ENCODE data around the gene ZNF865. TPM values are rescaled to one million over a fixed set of nuclear protein-coding genes. Genes with fewer than 3 reads are reported as not detected.
"Not testable (repeated sequence)": the region's sequence is repeated elsewhere in the genome, so short reads cannot be mapped to it uniquely, and the experiment has no call there.

ZNF865 gene
- total RNA-seq, 2 experiments from 2014 or later, result 10.8 to 11.2 TPM

DNA sequence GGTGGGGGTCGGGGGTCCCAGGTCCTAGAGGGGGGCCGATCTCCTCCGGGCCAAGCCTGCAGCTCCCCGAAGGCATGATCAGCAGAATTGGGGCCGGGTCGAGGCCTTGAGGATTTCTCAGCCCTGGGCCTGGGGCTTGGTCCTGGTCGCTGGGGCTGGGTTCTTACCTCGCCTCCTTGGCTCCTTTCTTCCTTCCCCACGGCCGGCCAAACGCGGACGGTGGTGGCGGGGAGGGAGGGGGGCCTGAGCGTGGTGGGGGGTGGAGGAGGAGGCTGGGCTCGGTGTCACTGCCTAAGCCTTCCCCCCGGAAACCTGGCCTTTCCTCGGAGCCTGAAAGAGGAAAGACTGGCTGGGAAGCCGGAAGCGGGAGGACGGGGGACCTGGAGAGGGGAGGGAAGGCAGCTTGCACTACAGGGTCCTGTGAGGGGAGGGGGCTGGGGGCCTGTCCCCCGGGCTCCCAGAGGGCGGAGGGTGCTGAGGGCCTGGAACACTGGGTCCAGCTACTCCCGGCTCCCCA lies 24.8 kb upstream of the ZNF865 start, which contains the start of gene ZNF579:
Gene ZNF579, minus strand, starts transcription at position 221 of the 517 bp plus-strand sequence. CDS start 1,209 bp downstream, outside the sequence.
- H3K9me3 Mint-ChIP-seq, result peaks cover 2% of the 10 kb centered on the region
- peak within 1 kb of the TSS; percentile 76 for H3K4me3 Mint-ChIP-seq
- intact Hi-C loops (cut with micrococcal nuclease), result loop anchor here (1.0 to 2.0 kb wide), 2 partner anchors 18 to 63 kb away; partner anchors contain the start of gene FIZ1
- H3K27ac Mint-ChIP-seq, result peak within 1 kb of the TSS; percentile 72
- DNase-seq, result peak; percentile 89
- no peaks in the 10 kb centered on the region for H3K27me3 Mint-ChIP-seq (ENCODE audit: low read depth)
- H3K4me1 Mint-ChIP-seq (ENCODE audit: low read depth), result peaks cover 27% of the 10 kb centered on the region
- peaks cover 18% of the 10 kb centered on the region for H3K36me3 Mint-ChIP-seq (ENCODE audit: low read depth)
- CTCF ChIA-PET, result interaction anchor here (1.8 to 2.7 kb wide), 2 partner anchors 25 to 77 kb away, joined by 7 to 12 read pairs; partner anchors contain the start of gene ZNF865

DNA sequence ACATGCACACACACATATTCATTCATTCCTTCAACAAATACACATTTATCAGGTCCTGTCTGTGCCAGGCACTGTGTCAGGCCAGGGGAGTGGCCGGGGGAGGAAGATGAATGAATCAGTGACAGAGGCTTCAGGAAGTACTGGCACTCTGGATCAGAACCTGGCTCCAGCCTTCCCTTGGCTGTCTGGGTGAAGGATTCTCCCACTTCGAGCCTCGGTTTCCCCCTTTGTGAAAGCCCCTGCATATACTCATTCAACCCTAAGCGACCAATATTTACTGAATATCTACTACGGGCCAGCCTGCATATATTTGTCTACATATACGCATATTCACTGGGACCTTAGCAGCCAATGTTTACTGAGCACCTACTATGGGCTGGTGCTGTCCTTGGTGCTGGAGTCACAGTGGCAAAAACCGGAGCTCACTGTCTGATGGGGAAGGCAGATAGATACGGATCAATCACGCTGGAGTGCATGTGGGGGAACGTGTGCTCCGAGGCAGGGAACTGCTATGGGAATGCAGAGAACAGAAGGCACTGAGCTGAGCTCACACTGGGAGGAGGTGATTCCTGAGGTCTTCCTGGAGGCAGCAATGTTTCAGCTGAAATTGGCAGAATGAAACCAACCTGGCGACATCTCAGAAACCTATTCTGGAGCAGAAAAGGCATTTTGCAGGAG lies 24.2 kb upstream of the ZNF865 start:
- intact Hi-C loops (cut with micrococcal nuclease), result loop anchor here (2.0 kb wide), 1 partner anchor 18 kb away; the partner anchor contains the start of gene FIZ1
- H3K27ac Mint-ChIP-seq, result peak overlapping the region; percentile 72
- peaks cover 18% of the 10 kb centered on the region for H3K36me3 Mint-ChIP-seq (ENCODE audit: low read depth)
- CTCF ChIA-PET, result interaction anchor here (0.6 to 2.7 kb wide), 4 partner anchors 25 to 906 kb away, joined by 4 to 12 read pairs (median 6); partner anchors contain the start of gene ZNF865
- peaks cover 31% of the 10 kb centered on the region for H3K4me1 Mint-ChIP-seq (ENCODE audit: low read depth)
- no peaks in the 10 kb centered on the region for H3K27me3 Mint-ChIP-seq (ENCODE audit: low read depth)
- H3K9me3 Mint-ChIP-seq, result peaks cover 2% of the 10 kb centered on the region
- peak overlapping the region; percentile 76 for H3K4me3 Mint-ChIP-seq
- DNase-seq, result peak; percentile 48

DNA sequence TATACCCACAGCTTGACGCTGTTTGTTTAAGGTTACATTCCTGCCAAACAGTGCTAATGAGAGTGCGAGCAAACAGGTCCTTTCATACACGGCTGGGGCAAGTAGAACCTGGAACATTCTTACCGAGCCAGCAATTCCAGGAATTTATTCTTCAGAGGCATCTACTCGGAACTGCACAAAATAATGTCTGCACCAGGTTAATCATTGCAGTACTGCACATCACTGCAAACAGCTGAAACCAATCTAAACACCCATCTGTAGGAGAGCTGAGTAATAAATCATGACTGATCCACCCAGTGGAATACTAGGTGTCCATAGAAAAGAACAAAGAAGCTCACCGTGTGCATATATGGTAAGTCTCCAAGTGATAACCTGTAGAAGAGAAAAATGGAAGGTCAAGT lies 23.6 kb upstream of the ZNF865 start:
- H3K4me1 Mint-ChIP-seq (ENCODE audit: low read depth), result peaks cover 37% of the 10 kb centered on the region
- intact Hi-C loops (cut with micrococcal nuclease), result loop anchor here (2.0 kb wide), 1 partner anchor 17 kb away; the partner anchor contains the start of gene FIZ1

DNA sequence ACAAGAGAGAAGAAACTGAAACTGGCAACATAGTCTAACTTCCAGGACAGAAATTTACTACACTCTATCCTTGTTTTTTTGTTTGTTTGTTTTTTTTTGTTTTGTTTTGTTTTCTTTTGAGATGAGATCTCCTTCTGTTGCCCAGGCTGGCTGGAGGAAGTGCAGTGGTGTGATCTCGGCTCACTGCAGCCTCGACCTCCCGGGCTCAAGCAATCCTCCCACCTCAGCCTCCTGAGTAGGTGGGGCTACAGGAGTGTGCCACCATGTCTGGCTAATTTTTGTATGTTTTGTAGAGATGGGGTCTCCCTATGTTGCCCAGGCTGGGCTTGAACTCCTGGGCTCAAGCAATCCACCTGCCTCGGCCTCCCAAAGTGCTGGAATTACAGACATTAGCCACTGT lies 23.2 kb upstream of the ZNF865 start:
- H3K4me3 Mint-ChIP-seq; H3K27ac Mint-ChIP-seq; H3K27me3 Mint-ChIP-seq (ENCODE audit: low read depth); DNase-seq; H3K9me3 Mint-ChIP-seq; intact Hi-C loops (cut with micrococcal nuclease): not testable (repeated sequence)
- CTCF ChIA-PET, result interaction anchor here (1.8 to 2.7 kb wide), 2 partner anchors 24 to 78 kb away, joined by 7 to 12 read pairs; partner anchors contain the start of gene ZNF865
- Mint-ChIP-seq H3K36me3 (ENCODE audit: low read depth) (peaks cover 10% of the 10 kb centered on the region), H3K4me1 (ENCODE audit: low read depth) (peaks cover 40% of the 10 kb centered on the region)

More for the DNA sequence above, 23.6 kb upstream of the ZNF865 start:
- no peaks in the 10 kb centered on the region for H3K27me3 Mint-ChIP-seq (ENCODE audit: low read depth)
- H3K36me3 Mint-ChIP-seq (ENCODE audit: low read depth), result peaks cover 15% of the 10 kb centered on the region
- no peak for DNase-seq
- no peak overlapping the region for H3K27ac Mint-ChIP-seq
- peak overlapping the region; percentile 3 for H3K4me3 Mint-ChIP-seq
- CTCF ChIA-PET, result interaction anchor here (0.6 to 2.7 kb wide), 4 partner anchors 24 to 906 kb away, joined by 4 to 12 read pairs (median 6); partner anchors contain the start of gene ZNF865
- H3K9me3 Mint-ChIP-seq, result peaks cover under 1% of the 10 kb centered on the region

DNA sequence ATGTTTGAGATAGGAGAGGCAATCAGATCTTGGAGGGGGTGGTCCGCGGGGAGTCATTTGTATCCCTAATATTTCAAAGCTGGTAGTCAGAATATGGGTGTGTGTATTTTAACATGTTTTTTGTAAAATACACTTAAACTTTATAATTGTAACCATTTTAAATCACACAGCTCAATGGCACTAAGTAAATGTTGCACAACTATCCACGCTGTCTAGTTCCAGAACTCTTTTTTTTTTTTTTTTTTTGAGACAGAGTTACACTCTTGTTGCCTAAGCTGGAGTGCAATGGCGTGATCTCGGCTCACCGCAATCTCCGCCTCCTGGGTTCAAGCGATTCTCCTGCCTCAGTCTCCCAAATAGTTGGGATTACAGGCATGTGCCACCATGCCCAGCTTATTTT lies 21.6 kb upstream of the ZNF865 start:
- intact Hi-C loops (cut with micrococcal nuclease); H3K4me3 Mint-ChIP-seq; DNase-seq; H3K27ac Mint-ChIP-seq; H3K9me3 Mint-ChIP-seq; H3K36me3 Mint-ChIP-seq (ENCODE audit: low read depth); H3K27me3 Mint-ChIP-seq (ENCODE audit: low read depth): not testable (repeated sequence)
- CTCF ChIA-PET, result interaction anchor here (1.1 to 1.4 kb wide), 3 partner anchors 20 to 49 kb away, joined by 3 to 4 read pairs (median 4); no protein-coding TSS in a partner anchor
- peaks cover 43% of the 10 kb centered on the region for H3K4me1 Mint-ChIP-seq (ENCODE audit: low read depth)

DNA sequence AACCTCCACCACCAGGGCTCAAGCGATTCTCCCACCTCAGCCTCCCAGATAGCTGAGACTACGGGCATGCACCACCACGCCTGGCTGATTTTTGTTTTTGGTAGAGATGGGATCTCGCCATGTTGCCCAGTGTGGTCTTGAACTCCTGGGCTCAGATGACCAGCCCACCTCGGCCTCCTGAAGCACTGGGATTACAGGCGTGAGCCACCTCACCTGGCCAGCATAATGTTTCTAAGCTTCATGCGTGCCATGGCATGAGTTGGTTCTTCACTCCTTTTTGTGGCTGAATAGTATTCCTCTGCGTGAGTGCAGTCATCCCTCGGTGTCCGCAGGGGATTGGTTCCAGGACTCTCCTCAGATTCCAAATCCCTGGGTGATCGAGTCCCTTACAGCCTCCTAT lies 20.6 kb upstream of the ZNF865 start:
- intact Hi-C loops (cut with micrococcal nuclease), result no loop called here
- H3K27me3 Mint-ChIP-seq (ENCODE audit: low read depth), result no peaks in the 10 kb centered on the region

DNA sequence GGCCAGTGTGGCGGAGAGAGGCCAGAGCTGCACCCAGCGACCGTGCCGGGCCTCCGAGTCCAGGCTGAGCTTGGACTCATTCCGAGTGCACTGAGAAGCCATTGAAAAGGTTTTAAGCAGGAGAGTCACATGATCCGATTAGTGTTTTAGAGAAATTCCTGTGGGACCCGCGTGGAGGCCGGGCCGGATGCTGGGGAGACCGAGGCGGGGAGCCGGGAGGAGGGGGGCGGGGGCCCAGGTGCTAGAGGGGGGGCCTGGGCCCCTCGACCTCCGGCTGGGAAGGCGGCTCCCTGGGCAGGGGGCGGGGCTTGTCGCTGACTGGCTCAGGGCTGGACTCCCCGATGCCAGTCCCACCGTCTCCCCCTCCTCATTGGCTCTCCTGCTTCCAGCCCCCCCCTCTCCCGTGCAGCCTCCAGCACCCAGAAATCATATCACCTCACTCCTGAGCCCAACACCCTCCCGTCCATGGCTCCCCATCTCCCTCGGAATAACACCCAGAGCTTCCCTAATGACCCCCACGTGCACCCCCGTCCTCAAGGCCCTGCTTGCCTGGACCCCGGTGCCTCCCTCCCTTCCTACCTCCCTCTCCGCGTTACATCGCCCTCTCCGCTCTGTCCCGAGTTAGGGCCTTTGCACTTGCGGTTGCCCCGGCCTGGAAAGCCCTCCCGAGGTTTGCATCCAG lies 19.6 kb upstream of the ZNF865 start:
- H3K36me3 Mint-ChIP-seq (ENCODE audit: low read depth), result no peaks in the 10 kb centered on the region
- no peaks in the 10 kb centered on the region for H3K9me3 Mint-ChIP-seq
- H3K27me3 Mint-ChIP-seq (ENCODE audit: low read depth), result no peaks in the 10 kb centered on the region
- H3K4me3 Mint-ChIP-seq, result peak overlapping the region; percentile 77
- DNase-seq, result peak; percentile 63
- no peak overlapping the region for H3K27ac Mint-ChIP-seq
- peaks cover 38% of the 10 kb centered on the region for H3K4me1 Mint-ChIP-seq (ENCODE audit: low read depth)
- CTCF ChIA-PET, result interaction anchor here (0.7 to 0.8 kb wide), 2 partner anchors 47 to 430 kb away, joined by 3 to 4 read pairs; no protein-coding TSS in a partner anchor
- intact Hi-C loops (cut with micrococcal nuclease), result no loop called here

More for the DNA sequence above, 20.6 kb upstream of the ZNF865 start:
- Mint-ChIP-seq H3K27ac (no peak overlapping the region), H3K4me1 (ENCODE audit: low read depth) (peaks cover 41% of the 10 kb centered on the region), H3K4me3 (no peak overlapping the region), H3K36me3 (ENCODE audit: low read depth) (peaks cover 1% of the 10 kb centered on the region), H3K9me3 (no peaks in the 10 kb centered on the region)
- CTCF ChIA-PET, result no interaction called here
- DNase-seq, result no peak

DNA sequence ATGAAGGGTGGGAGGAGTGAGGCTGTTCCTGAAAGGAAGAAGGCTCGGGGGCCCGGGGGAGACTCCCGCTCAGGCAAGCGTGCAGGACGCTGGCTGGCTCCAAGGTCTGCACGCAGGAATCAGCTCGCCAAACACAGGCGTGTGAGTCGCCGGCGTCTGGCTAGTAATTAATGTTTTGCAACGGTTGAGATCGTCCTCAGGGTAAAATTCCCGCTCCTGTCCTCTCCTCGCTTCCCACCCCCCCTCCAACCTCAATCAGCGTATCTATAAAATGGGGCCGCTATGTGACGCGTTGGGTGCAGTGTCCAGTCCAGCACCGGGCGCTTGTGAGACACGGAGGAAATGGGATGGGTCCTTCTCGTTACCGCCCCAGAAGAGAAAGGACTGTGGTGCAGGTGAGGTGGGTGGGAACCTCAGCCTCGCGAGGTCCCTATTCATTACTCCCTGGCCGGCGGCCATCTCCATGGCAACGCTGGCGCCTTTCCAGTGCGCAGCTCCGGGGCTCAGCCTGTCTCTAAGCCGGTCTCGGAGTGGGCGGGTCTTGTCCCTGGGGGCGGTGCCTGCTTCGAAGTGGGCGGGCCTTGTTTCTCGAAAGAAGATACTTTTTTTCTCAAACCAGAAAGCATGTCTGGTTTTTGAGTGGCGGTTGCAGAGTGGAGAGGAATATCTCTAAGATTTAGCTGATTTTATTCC lies 18.3 kb upstream of the ZNF865 start:
- Mint-ChIP-seq H3K4me1 (ENCODE audit: low read depth) (peaks cover 25% of the 10 kb centered on the region), H3K9me3 (no peaks in the 10 kb centered on the region), H3K4me3 (peak overlapping the region; percentile 77), H3K36me3 (ENCODE audit: low read depth) (peaks cover 5% of the 10 kb centered on the region), H3K27me3 (ENCODE audit: low read depth) (no peaks in the 10 kb centered on the region), H3K27ac (no peak overlapping the region)
- CTCF ChIA-PET, result interaction anchor here (1.2 to 1.4 kb wide), 3 partner anchors 12 to 83 kb away, joined by 3 to 4 read pairs (median 4); partner anchors contain the start of genes FIZ1 and ZNF865
- peak; percentile 98 for DNase-seq
- intact Hi-C loops (cut with micrococcal nuclease), result loop anchor here (1.0 kb wide), 2 partner anchors 12 to 37 kb away; partner anchors contain the start of genes FIZ1 and ZNF784

DNA sequence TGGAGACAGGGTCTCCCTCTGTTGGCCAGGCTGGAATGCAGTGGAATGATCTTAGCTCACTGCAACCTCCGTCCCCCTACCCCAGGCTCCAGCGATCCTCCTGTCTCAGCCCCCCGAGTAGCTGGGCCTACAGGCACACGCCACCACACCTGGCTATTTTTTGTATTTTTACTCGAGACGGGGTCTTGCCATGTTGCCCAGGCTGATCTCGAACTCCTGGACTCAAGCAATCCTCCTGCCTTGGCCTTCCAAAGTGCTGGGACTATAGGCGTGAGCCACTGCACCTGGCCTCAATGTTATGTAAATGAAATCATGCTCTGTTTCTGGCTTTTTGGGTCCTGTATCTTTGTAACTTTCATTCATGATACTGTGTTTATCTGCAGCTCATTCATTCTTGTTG lies 16.7 kb upstream of the ZNF865 start:
- Mint-ChIP-seq H3K4me1 (ENCODE audit: low read depth) (peaks cover 23% of the 10 kb centered on the region), H3K27me3 (ENCODE audit: low read depth) (no peaks in the 10 kb centered on the region), H3K4me3 (no peak overlapping the region), H3K36me3 (ENCODE audit: low read depth) (peaks cover 8% of the 10 kb centered on the region), H3K9me3 (no peaks in the 10 kb centered on the region), H3K27ac (no peak overlapping the region)
- no peak for DNase-seq
- intact Hi-C loops (cut with micrococcal nuclease), result no loop called here
- CTCF ChIA-PET, result no interaction called here

DNA sequence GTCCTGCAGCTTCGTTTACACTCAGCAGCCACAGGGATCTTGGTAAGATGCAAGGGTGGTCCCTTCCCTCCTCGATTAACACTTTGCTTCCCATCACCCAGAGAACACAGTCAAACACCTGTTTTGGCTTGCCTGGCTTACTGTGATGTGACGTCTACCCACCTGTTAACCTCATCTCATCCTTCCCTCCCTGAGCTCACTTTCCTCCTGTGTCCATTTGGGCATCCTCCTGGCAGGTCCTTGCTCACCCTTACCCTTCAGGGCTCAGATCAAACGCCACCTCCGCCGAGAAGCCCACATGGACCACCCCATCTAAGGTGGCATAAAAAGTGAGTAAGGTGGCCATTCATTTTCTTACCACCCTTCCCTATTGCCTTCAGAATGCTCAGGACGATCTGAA lies 15.3 kb upstream of the ZNF865 start:
- Mint-ChIP-seq H3K4me3 (no peak overlapping the region), H3K36me3 (ENCODE audit: low read depth) (peaks cover 14% of the 10 kb centered on the region), H3K27ac (no peak overlapping the region), H3K9me3 (no peaks in the 10 kb centered on the region), H3K27me3 (ENCODE audit: low read depth) (no peaks in the 10 kb centered on the region), H3K4me1 (ENCODE audit: low read depth) (peaks cover 23% of the 10 kb centered on the region)
- intact Hi-C loops (cut with micrococcal nuclease), result no loop called here
- CTCF ChIA-PET, result no interaction called here
- no peak for DNase-seq

DNA sequence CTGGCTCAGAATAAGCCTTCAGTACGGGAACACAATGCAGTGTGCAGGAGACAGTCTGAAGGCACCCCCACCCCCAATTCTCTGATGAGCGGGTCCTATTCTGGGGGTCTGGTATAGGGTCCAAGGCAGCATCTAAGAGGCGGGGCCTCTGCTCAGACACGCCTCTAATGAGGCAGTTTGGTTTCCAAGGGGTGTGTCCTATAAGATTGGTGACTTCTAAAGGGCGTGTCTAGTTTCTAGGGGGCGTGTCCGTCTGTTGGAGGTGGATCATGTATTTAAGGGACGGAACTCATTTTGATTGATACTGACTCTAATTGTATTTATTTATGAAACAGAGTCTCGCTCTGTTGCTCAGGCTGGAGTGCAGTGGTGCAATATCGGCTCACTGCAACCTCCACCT lies 14.8 kb upstream of the ZNF865 start:
- no peaks in the 10 kb centered on the region for H3K27me3 Mint-ChIP-seq (ENCODE audit: low read depth)
- intact Hi-C loops (cut with micrococcal nuclease), result no loop called here
- no peak overlapping the region for H3K27ac Mint-ChIP-seq
- DNase-seq, result no peak
- peaks cover 19% of the 10 kb centered on the region for H3K4me1 Mint-ChIP-seq (ENCODE audit: low read depth)
- H3K9me3 Mint-ChIP-seq, result no peaks in the 10 kb centered on the region
- CTCF ChIA-PET, result no interaction called here
- H3K36me3 Mint-ChIP-seq (ENCODE audit: low read depth), result peaks cover 19% of the 10 kb centered on the region
- no peak overlapping the region for H3K4me3 Mint-ChIP-seq
